GM12892 (cell line): ENCODE measurements around the gene GMIP.

ENCODE experiments used
- POLR2A ChIP-seq: IDR thresholded peaks from 2 replicates; pipeline ENCODE4 v1.6.1; 2011; ENCODE audit warnings: low read depth, low read length, control low read depth
- POLR2AphosphoS5 ChIP-seq: IDR thresholded peaks from 2 replicates; pipeline ENCODE4 v1.6.1; 2011; ENCODE audit warnings: low read depth, low read length, control low read depth
- TAF1 ChIP-seq: IDR thresholded peaks from 2 replicates; pipeline ENCODE4 v1.6.1; 2011; ENCODE audit warnings: low read depth, mild to moderate bottlenecking, control low read depth, low read length, borderline replicate concordance

- TF ChIP-seq POLR2A (no peak), TAF1 (no peak), POLR2AphosphoS5 (no peak)
Measured at GRCh38 chr19:19602713-19603324, 40.6 kb downstream of the GMIP start.
